ENCODE measurements around the gene PROX1. TPM values are rescaled to one million over a fixed set of nuclear protein-coding genes. Genes with fewer than 3 reads are reported as not detected.

The PROX1 gene
- total RNA-seq, 2 donors from 2014 or later, result 1.5 to 3.9 TPM

DNA sequence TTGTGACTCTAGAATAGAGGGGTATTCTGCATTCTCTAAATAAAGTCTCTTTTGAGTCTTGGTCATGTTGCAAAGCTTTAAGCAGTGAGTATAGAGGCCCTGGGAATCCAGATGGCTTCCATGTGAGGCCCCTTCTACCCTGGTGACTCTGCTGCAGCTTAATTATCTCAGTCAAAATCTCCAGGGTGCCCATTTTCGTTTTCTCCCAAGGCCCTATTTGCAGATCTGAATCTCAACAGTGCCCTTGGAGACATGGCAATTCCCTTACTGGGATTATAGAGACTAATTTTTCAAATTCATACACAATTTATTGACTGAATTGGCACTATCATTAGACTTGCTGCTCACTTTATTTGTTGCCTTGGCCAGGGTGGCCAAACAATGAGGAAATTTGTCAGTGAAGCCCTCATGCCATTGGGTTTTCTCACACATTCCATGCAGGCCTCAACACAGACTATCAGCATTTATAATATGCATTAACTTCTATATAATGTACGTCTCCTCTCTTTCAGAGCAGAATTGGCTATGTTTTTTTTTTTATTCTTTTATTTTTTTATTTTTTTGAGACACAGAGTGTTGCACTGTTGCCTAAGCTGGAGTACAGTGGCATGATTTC lies 35.1 kb downstream of the PROX1 start:
- Mint-ChIP-seq H3K27me3 (ENCODE audit: insufficient read depth) (peaks cover 12% of the 10 kb centered on the region), H3K4me3 (no peak overlapping the region), H3K36me3 (ENCODE audit: low read depth) (no peaks in the 10 kb centered on the region), H3K27ac (no peak overlapping the region), H3K9me3 (no peaks in the 10 kb centered on the region), H3K4me1 (peaks cover 11% of the 10 kb centered on the region)
- Histone ChIP-seq H3K4me3 (ENCODE audit: low read length) (no peak overlapping the region), H3K9ac (ENCODE audit: extremely low read depth, low read length, poor library complexity, severe bottlenecking) (no peak overlapping the region), H3K36me3 (ENCODE audit: control insufficient read depth, insufficient read depth, low read length) (no peaks in the 10 kb centered on the region), H3K27ac (ENCODE audit: low read depth, low read length) (no peak overlapping the region), H3K4me1 (ENCODE audit: control insufficient read depth, insufficient read depth, low read length) (peaks cover 9% of the 10 kb centered on the region), H3K9me3 (ENCODE audit: control insufficient read depth, low read length) (no peaks in the 10 kb centered on the region), H3K27me3 (ENCODE audit: control insufficient read depth, insufficient read depth, low read length, poor library complexity, severe bottlenecking) (no peaks in the 10 kb centered on the region)
- WGBS, 2 experiments (ENCODE audit: insufficient coverage in 1 of 2, insufficient read length in 1 of 2), result 67 to 92% methylated on average over 1 to 2 of the region's 2 CpGs
- DNase-seq, result no peak
- TF ChIP-seq, protein P1, sequence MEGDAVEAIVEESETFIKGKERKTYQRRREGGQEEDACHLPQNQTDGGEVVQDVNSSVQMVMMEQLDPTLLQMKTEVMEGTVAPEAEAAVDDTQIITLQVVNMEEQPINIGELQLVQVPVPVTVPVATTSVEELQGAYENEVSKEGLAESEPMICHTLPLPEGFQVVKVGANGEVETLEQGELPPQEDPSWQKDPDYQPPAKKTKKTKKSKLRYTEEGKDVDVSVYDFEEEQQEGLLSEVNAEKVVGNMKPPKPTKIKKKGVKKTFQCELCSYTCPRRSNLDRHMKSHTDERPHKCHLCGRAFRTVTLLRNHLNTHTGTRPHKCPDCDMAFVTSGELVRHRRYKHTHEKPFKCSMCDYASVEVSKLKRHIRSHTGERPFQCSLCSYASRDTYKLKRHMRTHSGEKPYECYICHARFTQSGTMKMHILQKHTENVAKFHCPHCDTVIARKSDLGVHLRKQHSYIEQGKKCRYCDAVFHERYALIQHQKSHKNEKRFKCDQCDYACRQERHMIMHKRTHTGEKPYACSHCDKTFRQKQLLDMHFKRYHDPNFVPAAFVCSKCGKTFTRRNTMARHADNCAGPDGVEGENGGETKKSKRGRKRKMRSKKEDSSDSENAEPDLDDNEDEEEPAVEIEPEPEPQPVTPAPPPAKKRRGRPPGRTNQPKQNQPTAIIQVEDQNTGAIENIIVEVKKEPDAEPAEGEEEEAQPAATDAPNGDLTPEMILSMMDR (conservative IDR thresholded peaks at IDR 0.05), result no peak

- Histone ChIP-seq H3K9ac (ENCODE audit: extremely low read depth, low read length, poor library complexity, severe bottlenecking) (no peak overlapping the region), H3K9me3 (ENCODE audit: control insufficient read depth, low read length) (no peaks in the 10 kb centered on the region), H3K27ac (ENCODE audit: low read depth, low read length) (no peak overlapping the region), H3K4me1 (ENCODE audit: control insufficient read depth, insufficient read depth, low read length) (peaks cover 30% of the 10 kb centered on the region), H3K27me3 (ENCODE audit: control insufficient read depth, insufficient read depth, low read length, poor library complexity, severe bottlenecking) (no peaks in the 10 kb centered on the region), H3K36me3 (ENCODE audit: control insufficient read depth, insufficient read depth, low read length) (no peaks in the 10 kb centered on the region), H3K4me3 (ENCODE audit: low read length) (no peak overlapping the region)
- Mint-ChIP-seq H3K4me1 (peaks cover 50% of the 10 kb centered on the region), H3K36me3 (ENCODE audit: low read depth) (no peaks in the 10 kb centered on the region), H3K9me3 (no peaks in the 10 kb centered on the region), H3K4me3 (no peak overlapping the region), H3K27me3 (ENCODE audit: insufficient read depth) (peaks cover 10% of the 10 kb centered on the region), H3K27ac (no peak overlapping the region)
- 20 to 47% methylated on average over 1 to 5 of the region's 5 CpGs for WGBS, 2 experiments (ENCODE audit: insufficient coverage in 1 of 2, insufficient read length in 1 of 2)
- DNase-seq, result peak; percentile 77
- TF ChIP-seq, protein P1 (conservative IDR thresholded peaks at IDR 0.05), result no peak
These were observed 39.2 kb downstream of the PROX1 start for GRCh38 chr1:214026985-214027384.

GRCh38 chr1:214027498-214027897 lies 39.7 kb downstream of the PROX1 start:
- H3K4me1 Mint-ChIP-seq, result peaks cover 55% of the 10 kb centered on the region
- Histone ChIP-seq H3K4me3 (ENCODE audit: low read length) (no peak overlapping the region), H3K27me3 (ENCODE audit: control insufficient read depth, insufficient read depth, low read length, poor library complexity, severe bottlenecking) (no peaks in the 10 kb centered on the region), H3K27ac (ENCODE audit: low read depth, low read length) (no peak overlapping the region), H3K36me3 (ENCODE audit: control insufficient read depth, insufficient read depth, low read length) (no peaks in the 10 kb centered on the region), H3K9ac (ENCODE audit: extremely low read depth, low read length, poor library complexity, severe bottlenecking) (no peak overlapping the region), H3K9me3 (ENCODE audit: control insufficient read depth, low read length) (no peaks in the 10 kb centered on the region), H3K4me1 (ENCODE audit: control insufficient read depth, insufficient read depth, low read length) (peaks cover 30% of the 10 kb centered on the region)
- no peak overlapping the region for H3K4me3 Mint-ChIP-seq
- TF ChIP-seq, protein P1 (conservative IDR thresholded peaks at IDR 0.05), result no peak
- no peaks in the 10 kb centered on the region for H3K36me3 Mint-ChIP-seq (ENCODE audit: low read depth)
- no peak for DNase-seq
- 85% methylated on average over 4 of the region's 5 CpGs; no CpG with 5 or more reads in 1 of the 2 experiments for WGBS, 2 experiments (ENCODE audit: insufficient coverage in 1 of 2, insufficient read length in 1 of 2)
- H3K9me3 Mint-ChIP-seq, result no peaks in the 10 kb centered on the region
- peaks cover 10% of the 10 kb centered on the region for H3K27me3 Mint-ChIP-seq (ENCODE audit: insufficient read depth)
- H3K27ac Mint-ChIP-seq, result no peak overlapping the region

Data from endodermal cell (in vitro differentiated cells).